Central memory CD8-positive, alpha-beta T cell (primary cell): Measurements from ENCODE around the gene ZIK1.

Experiments used
- ATAC-seq: fragments of 150-1000 bp; cut with Tn5 transposase; replicated peaks from 2 replicates; pipeline ENCODE4 v1.10.0; 2022; ENCODE audit warnings: mild to moderate bottlenecking, moderate FRiP score, moderate number of reproducible peaks; ENCODE audit not compliant: poor library complexity, severe bottlenecking; ENCODE audit errors: extremely low read depth
- DNase-seq, 2 donors: peaks; one replicate each; pipeline ENCODE4 v3.0.0; 2021; ENCODE audit warnings: low spot score in 2 of 2
- H3K27ac Mint-ChIP-seq: one replicate; pipeline ENCODE4 v1.8.0; 2022; ENCODE audit warnings: low read depth, mild to moderate bottlenecking, moderate library complexity, mixed read lengths
- H3K27me3 Mint-ChIP-seq: one replicate; pipeline ENCODE4 v1.8.0; 2022; ENCODE audit warnings: mixed read lengths
- H3K36me3 Mint-ChIP-seq: one replicate; pipeline ENCODE4 v1.8.0; 2022; ENCODE audit warnings: mild to moderate bottlenecking, moderate library complexity, mixed read lengths; ENCODE audit not compliant: insufficient read depth
- H3K4me1 Mint-ChIP-seq: one replicate; pipeline ENCODE4 v1.8.0; 2022; ENCODE audit warnings: mixed read lengths
- H3K4me3 Mint-ChIP-seq: one replicate; pipeline ENCODE4 v1.8.0; 2022; ENCODE audit warnings: mild to moderate bottlenecking, moderate library complexity, mixed read lengths
- H3K9me3 Mint-ChIP-seq: one replicate; pipeline ENCODE4 v1.8.0; 2022; ENCODE audit warnings: mixed read lengths

The ZIK1 gene

DNA sequence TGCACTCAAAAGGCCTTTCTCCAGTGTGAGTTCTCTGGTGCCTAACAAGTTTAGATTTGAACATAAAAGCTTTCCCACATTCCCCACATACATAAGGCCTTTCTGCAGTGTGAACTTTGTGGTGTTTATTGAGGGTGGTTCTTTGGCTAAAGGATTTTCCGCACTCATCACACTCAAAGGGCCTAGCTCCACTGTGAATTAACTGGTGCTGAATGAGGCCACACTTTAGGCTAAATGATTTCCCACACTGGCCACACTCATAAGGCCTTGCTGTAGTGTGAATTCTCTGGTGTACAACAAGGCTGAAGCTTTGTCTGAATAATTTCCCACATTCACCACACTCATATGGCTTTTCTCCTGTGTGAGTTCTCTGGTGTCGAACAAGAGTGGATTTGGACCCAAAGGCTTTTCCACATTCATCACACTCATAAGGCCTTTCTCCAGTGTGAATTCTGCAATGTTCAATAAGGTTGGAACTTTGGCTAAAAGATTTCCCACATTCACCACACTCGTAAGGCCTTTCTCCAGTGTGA lies 11.5 kb upstream of the ZIK1 start:
- Mint-ChIP-seq H3K36me3 (peaks cover 27% of the 10 kb centered on the region), H3K4me3 (no peak overlapping the region), H3K27me3 (no peaks in the 10 kb centered on the region), H3K9me3 (peaks cover 44% of the 10 kb centered on the region), H3K4me1 (peaks cover 14% of the 10 kb centered on the region), H3K27ac (no peak overlapping the region)
- ATAC-seq (no peak), DNase-seq (no peak)

DNA sequence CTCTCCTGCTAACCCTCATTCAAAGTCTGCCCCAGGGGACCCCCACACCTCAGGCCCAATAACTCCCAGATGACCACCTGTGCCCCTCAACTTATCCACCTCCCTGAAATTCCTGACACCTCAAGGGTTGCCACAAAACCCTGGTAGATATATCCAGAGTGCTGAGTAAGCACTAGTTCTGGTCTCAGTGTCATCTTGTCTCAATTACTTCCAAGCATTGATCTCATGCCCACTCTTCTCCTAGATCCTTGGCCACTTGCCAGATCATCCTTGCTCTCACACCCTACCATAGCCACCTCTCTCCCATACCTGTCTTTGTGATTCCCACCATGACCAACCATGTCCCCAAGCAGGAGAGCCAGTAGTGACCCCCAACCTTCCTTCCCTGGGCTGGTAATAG lies 7.3 kb upstream of the ZIK1 start:
- ATAC-seq = no peak
- H3K36me3 Mint-ChIP-seq = peaks cover 27% of the 10 kb centered on the region
- no peak for DNase-seq
- H3K4me3 Mint-ChIP-seq = peak overlapping the region; percentile 80
- H3K4me1 Mint-ChIP-seq = peaks cover 25% of the 10 kb centered on the region
- peaks cover 33% of the 10 kb centered on the region for H3K9me3 Mint-ChIP-seq
- no peak overlapping the region for H3K27ac Mint-ChIP-seq
- H3K27me3 Mint-ChIP-seq = no peaks in the 10 kb centered on the region

DNA sequence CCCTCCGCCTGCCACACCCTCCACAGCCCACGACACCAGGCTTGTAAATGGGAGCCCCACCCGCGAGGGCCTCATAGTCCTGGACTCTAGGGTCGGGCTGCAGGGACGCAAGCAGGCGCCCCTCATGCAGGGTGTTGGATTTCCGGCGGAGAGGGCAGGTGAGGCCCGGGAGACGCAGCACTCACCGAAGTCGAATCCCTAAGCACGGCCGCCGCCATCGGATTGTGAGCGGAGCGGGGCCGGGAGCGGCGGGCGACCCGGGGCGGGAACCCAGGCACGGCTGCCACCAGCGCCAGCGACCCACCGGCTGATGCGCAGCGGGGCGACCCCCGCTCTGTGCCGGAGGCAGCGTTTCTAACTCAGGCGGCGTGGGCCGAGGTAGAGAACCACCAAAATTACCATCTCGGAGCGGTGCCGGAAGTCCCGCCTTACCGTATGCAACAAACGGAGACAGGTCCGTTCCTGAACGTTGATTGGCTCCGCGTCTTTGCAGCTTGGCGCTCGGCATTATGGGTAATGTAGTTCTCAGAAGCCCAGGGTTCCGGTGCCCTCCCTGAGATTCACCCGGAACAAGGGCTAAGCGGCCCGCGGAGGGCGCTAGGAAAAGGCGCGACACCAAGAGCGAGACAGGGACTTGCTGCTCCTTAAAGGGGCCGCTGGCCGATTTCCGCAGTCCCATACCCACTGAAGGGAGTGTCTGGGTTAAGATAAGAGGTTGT lies 5.3 kb upstream of the ZIK1 start, which contains the start of gene ZNF416:
Gene ZNF416, minus strand, starts transcription at position 425 of the 719 bp plus-strand sequence. Its CDS starts 207 bp downstream, at position 218.
- Mint-ChIP-seq H3K27ac (peak within 1 kb of the TSS; percentile 59), H3K4me1 (peaks cover 27% of the 10 kb centered on the region), H3K9me3 (peaks cover 38% of the 10 kb centered on the region), H3K36me3 (peaks cover 18% of the 10 kb centered on the region), H3K4me3 (peak within 1 kb of the TSS; percentile 80), H3K27me3 (no peaks in the 10 kb centered on the region)
- ATAC-seq (peak; percentile 97), DNase-seq (peak; percentile 86 to 96)

DNA sequence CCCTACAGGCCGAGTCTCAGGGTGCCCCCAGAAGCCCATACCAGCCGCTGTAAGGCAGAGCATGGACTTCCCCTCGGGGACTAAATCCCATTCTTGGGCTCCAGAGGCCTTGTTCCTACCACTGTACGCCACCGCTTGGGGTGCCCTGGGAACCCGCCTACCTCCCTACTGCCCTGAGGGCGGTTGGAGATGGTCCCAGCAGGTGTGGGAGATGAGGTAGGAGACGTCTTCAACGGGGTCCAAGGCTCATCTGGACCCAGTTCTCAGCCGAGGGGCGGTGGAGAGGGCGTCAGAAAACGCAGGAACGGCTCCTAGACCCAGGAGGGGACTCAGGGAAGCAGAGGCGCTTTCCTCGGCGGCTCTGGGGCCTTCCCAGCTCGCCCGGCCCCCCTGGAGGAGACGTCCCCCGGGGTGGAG lies 833 bp upstream of the ZIK1 start:
- Mint-ChIP-seq H3K36me3 (peaks cover 5% of the 10 kb centered on the region), H3K9me3 (peaks cover 27% of the 10 kb centered on the region), H3K4me3 (no peak overlapping the region)

DNA sequence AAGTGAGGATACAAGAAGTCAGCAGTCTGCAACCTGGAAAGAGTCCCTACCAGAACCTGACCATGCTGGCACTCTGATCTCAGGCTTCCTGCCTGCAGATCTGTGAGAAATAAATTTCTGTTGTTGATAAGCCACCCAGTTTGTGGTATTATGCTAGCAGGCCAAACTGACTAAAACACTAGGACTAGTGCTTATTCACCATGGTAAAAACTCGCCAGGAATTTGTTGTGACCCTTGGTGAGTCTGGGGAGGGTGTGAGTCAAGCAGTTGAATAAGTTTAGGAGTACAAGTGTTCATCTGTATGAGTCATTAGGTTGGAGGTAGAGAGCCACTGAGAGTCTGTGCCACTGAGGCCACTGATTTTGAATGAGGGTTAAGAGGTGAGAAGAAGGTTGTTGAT lies 3.6 kb downstream of the ZIK1 start:
- no peak overlapping the region for H3K27ac Mint-ChIP-seq
- DNase-seq = no peak
- peaks cover 40% of the 10 kb centered on the region for H3K9me3 Mint-ChIP-seq
- ATAC-seq = no peak
- no peak overlapping the region for H3K4me3 Mint-ChIP-seq
- H3K36me3 Mint-ChIP-seq = peaks cover 7% of the 10 kb centered on the region
- peaks cover 13% of the 10 kb centered on the region for H3K4me1 Mint-ChIP-seq
- no peaks in the 10 kb centered on the region for H3K27me3 Mint-ChIP-seq

More for the DNA sequence above, 833 bp upstream of the ZIK1 start:
- Mint-ChIP-seq H3K4me1 (peaks cover 14% of the 10 kb centered on the region), H3K27ac (no peak overlapping the region), H3K27me3 (no peaks in the 10 kb centered on the region)
- no peak for DNase-seq
- no peak for ATAC-seq

DNA sequence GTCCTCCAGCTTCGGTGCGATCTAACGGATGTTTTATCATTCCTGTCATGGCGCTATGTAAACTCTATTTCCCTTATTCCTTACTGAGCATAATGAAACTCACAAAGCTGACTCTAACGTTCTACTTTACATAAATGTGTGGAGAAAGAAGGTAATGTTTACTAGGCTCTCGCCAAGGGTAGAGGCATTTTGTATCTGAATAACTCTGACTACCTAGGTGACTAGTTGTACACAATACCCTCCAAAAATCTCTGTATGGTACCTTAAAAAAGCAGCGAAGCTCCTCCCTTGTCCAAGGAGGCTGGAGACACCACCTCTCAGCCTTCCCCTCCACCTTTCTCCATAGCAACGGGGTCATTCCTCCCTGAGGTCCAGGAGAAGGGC lies 15.4 kb downstream of the ZIK1 start:
- peaks cover 28% of the 10 kb centered on the region for H3K9me3 Mint-ChIP-seq
- peak overlapping the region; percentile 68 for H3K27ac Mint-ChIP-seq
- H3K27me3 Mint-ChIP-seq = no peaks in the 10 kb centered on the region
- H3K4me1 Mint-ChIP-seq = peaks cover 22% of the 10 kb centered on the region
- H3K4me3 Mint-ChIP-seq = peak overlapping the region; percentile 81
- ATAC-seq (no peak), DNase-seq (no peak)
- peaks cover 4% of the 10 kb centered on the region for H3K36me3 Mint-ChIP-seq

DNA sequence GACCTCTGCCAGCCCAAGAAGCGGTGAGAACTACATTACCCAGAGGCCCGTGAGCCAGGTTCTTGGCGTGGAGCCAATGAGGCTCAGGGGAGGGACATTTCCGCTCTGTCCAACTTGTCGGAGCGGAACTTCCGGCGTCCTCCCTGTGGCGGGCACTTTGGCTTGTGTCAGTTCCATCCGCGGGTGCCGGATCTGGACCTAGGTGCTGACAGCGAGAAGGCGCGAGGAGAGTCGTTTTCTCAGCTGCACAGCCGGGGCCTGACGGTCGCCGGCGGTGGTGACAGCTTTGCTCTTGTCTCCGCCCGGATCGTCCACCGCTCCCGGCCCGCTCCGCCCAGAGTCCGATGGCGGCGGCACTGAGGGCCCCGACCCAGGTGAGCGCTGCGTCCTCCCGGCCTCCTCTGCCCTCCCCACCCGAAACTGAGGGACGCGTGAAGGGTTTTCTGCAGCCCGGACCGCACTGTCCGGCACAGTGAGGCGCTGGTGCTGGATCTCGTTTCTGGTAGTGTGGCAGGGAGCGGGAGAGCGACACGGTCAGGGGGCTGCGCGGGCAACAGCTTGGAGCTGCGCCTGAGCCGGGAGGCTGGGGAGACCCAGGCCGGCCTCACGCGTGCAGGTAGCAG lies 15.9 kb downstream of the ZIK1 start, which contains the start of gene ZNF530:
Gene ZNF530, plus strand, starts transcription at position 125 of the 623 bp plus-strand sequence. CDS start 4,461 bp downstream, outside the sequence.
- H3K27ac Mint-ChIP-seq = peak within 1 kb of the TSS; percentile 68
- H3K4me3 Mint-ChIP-seq = peak within 1 kb of the TSS; percentile 81
- H3K4me1 Mint-ChIP-seq = peaks cover 22% of the 10 kb centered on the region
- ATAC-seq (peak; percentile 91), DNase-seq (peak; percentile 66 to 67)
- peaks cover 33% of the 10 kb centered on the region for H3K9me3 Mint-ChIP-seq
- no peaks in the 10 kb centered on the region for H3K27me3 Mint-ChIP-seq
- peaks cover 4% of the 10 kb centered on the region for H3K36me3 Mint-ChIP-seq

DNA sequence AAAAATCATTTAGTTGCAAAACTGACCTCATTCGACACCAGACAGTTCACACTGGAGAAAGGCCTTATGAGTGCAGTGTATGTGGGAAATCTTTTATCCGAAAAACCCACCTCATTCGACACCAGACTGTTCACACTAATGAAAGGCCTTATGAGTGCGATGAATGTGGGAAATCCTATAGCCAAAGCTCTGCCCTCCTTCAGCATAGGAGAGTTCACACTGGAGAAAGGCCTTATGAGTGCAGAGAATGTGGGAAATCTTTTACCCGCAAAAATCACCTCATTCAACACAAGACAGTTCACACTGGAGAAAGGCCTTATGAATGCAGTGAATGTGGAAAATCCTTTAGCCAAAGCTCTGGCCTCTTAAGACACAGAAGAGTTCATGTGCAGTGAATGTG lies 23.0 kb downstream of the ZIK1 start:
- H3K4me1 Mint-ChIP-seq = no peaks in the 10 kb centered on the region

DNA sequence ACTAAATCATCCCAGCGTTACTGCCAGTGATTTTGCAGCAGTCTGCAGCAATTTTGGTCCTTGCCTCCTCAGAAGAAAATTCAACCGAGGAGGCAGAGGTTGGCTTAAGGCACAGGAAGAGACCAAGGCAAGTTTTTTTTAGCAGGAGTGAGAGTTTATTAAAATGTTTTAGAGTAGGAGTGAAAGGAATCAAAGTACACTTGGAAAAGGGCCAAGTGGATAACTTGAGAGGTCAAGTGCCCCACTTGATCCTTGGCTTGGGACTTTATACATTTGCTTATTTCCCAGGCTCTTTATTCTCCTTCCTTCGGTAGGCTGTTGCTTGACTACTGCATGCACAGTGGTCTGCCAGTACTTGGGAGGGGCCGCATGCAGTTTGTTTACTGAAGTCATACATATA lies 27.2 kb downstream of the ZIK1 start:
- Mint-ChIP-seq H3K36me3 (peaks cover 6% of the 10 kb centered on the region), H3K4me3 (no peak overlapping the region), H3K27me3 (no peaks in the 10 kb centered on the region), H3K4me1 (peaks cover 22% of the 10 kb centered on the region), H3K27ac (no peak overlapping the region), H3K9me3 (peaks cover 24% of the 10 kb centered on the region)
- ATAC-seq (no peak), DNase-seq (no peak)

More for the DNA sequence above, 23.0 kb downstream of the ZIK1 start:
- Mint-ChIP-seq H3K4me3 (no peak overlapping the region), H3K36me3 (peaks cover 13% of the 10 kb centered on the region), H3K27ac (no peak overlapping the region), H3K27me3 (no peaks in the 10 kb centered on the region), H3K9me3 (peaks cover 31% of the 10 kb centered on the region)
- DNase-seq (no peak), ATAC-seq (no peak)

DNA sequence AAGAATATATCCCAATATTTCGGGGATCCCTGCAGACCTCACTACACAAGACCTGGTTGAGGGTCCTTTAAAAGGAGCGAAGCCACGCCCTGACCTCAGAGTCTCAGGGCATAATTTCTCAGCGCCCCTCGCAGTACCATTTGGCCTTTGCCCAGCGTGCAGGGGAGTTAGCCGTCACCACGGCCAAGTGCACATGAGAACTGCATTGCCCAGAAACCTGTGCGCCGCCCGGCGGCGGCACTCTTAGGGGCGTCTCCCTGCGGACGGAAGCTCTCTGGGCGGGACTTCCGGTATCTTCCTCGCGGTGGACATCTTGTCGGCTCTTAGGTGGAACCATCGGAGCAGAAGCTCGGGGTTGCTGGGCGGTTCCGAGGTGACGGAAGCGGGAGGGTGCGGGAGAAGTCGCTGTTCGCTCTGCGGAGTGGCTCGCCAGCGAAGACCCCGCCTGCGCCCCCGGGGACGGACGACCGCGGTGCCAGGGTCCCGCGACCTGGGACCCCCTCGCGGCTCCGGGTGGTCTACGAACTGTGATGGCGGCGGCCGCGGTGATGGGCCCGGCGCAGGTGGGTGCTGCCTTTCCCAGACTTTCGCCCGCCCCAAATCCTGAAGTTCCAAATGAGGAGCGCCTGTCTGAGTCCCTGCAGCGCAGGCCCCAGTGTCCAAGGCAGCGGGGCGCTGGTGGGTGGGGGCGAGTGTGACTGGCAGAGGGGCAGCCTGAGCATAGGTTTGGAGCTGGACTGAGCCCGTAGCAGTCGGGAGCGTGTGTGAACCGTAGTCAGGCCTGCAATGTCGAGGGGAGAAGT lies 30.2 kb downstream of the ZIK1 start, which contains the start of gene ZNF134:
Gene ZNF134, plus strand, starts transcription at position 302 of the 803 bp plus-strand sequence. CDS start 5,227 bp downstream, outside the sequence.
- DNase-seq (peak; percentile 74 to 78), ATAC-seq (peak; percentile 100)
- H3K27ac Mint-ChIP-seq = peak within 1 kb of the TSS; percentile 84
- H3K27me3 Mint-ChIP-seq = no peaks in the 10 kb centered on the region
- peak within 1 kb of the TSS; percentile 79 for H3K4me3 Mint-ChIP-seq
- H3K4me1 Mint-ChIP-seq = peaks cover 38% of the 10 kb centered on the region
- H3K9me3 Mint-ChIP-seq = peaks cover 49% of the 10 kb centered on the region
- peaks cover 15% of the 10 kb centered on the region for H3K36me3 Mint-ChIP-seq

DNA sequence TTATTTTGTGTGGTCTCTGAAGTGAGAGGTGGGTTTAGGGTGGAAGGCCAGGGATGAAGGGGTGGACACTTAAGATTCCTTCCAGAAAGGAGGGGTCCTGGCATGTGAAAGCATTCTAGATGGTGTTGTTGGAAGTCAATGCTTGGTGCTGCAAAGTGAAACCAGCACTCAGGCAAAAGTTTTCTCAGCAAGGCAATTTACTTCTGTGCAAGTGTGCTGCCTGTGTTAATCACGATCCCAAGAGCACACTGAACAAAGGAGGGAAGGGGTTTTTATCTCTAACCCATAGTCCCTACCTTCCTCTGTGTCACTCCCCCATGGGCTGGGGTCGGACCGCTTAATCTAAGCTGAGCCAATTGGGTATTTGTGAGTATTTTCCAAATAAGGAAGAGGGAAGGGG lies 31.4 kb downstream of the ZIK1 start:
- no peak for ATAC-seq
- peak overlapping the region; percentile 12 for H3K27ac Mint-ChIP-seq
- H3K4me3 Mint-ChIP-seq = peak overlapping the region; percentile 79
- peaks cover 59% of the 10 kb centered on the region for H3K9me3 Mint-ChIP-seq
- DNase-seq = no peak
- H3K36me3 Mint-ChIP-seq = peaks cover 27% of the 10 kb centered on the region
- peaks cover 38% of the 10 kb centered on the region for H3K4me1 Mint-ChIP-seq
- no peaks in the 10 kb centered on the region for H3K27me3 Mint-ChIP-seq

DNA sequence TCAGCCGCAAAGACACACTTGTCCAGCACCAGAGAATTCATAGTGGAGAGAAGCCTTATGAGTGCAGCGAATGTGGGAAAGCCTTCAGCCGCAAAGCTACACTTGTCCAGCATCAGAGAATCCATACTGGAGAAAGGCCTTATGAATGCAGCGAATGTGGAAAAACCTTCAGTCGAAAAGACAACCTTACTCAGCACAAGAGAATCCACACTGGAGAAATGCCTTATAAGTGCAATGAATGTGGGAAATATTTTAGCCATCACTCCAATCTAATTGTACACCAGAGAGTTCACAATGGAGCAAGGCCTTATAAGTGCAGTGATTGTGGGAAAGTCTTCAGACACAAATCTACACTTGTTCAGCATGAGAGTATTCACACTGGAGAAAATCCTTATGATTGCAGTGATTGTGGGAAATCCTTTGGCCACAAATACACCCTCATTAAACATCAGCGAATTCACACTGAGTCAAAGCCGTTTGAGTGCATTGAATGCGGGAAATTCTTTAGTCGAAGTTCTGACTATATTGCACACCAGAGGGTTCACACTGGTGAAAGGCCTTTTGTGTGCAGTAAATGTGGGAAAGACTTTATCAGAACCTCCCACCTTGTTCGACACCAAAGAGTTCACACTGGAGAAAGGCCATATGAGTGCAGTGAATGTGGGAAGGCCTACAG lies 36.9 kb downstream of the ZIK1 start:
- Mint-ChIP-seq H3K27ac (no peak overlapping the region), H3K4me3 (no peak overlapping the region), H3K4me1 (peaks cover 18% of the 10 kb centered on the region), H3K27me3 (no peaks in the 10 kb centered on the region), H3K36me3 (peaks cover 32% of the 10 kb centered on the region), H3K9me3 (peaks cover 58% of the 10 kb centered on the region)
- DNase-seq = no peak
- ATAC-seq = no peak
